Measurements from ENCODE around the gene PLCD3. TPM values are rescaled to one million over a fixed set of nuclear protein-coding genes. Genes with fewer than 3 reads are reported as not detected.

PLCD3 gene
- total RNA-seq, 1 donor = 8.1 TPM

GRCh38 chr17:45104907-45105624 is 27.2 kb downstream of the PLCD3 start:
- DNase-seq (ENCODE audit: low read depth in 2 of 3, low spot score in 2 of 3) = no peak

- no peak for DNase-seq (ENCODE audit: low read depth in 2 of 3, low spot score in 2 of 3)
These were observed 27.8 kb downstream of the PLCD3 start for GRCh38 chr17:45104497-45104896.

DNA sequence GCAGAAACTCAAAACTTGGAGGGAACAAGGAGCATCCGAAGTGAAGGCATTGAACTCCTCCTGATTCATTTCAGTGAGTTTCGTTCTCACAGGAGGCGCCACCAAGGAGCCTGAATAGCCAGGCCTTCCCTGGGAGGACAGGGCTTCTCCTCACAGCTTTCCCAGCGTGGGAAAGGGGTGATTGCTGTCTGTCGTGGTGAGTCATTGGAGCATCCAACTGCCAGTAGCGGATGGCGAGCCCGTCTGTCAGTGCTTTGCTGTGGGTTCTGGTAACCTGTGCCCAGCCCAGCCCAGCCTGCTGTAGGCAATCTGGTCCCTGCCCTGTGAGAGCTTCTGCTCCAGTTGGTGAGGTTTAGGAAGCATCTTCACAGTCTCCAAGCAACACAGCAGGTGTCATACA is 28.3 kb downstream of the PLCD3 start:
- DNase-seq (ENCODE audit: low read depth in 2 of 3, low spot score in 2 of 3) = no peak

DNA sequence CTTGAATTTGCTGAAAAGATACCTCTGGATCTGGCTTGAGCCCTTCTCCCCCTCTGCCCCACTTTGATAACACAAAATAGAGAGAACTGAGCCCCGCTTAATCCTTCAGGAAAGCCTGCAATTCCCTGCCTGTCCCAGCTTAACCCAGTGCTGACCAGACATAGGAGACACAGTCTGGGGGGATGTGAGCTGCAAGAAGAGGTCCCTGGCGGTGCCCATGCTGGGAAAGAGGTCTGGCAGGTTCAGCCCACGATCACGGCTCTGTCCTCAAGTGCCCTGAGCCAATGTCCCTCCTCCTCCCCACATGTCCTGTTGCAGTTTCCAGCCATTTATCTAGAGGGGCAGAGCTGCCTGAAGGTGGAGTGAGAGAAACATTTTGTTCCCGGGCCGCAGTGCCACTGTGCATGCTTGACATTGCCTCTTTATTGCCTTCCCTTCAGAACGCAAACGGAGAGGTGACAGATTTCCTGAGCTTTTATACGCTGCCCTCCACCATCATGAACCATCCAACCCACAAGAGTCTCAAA is 29.0 kb downstream of the PLCD3 start:
- DNase-seq (ENCODE audit: low read depth in 2 of 3, low spot score in 2 of 3) = no peak

DNA sequence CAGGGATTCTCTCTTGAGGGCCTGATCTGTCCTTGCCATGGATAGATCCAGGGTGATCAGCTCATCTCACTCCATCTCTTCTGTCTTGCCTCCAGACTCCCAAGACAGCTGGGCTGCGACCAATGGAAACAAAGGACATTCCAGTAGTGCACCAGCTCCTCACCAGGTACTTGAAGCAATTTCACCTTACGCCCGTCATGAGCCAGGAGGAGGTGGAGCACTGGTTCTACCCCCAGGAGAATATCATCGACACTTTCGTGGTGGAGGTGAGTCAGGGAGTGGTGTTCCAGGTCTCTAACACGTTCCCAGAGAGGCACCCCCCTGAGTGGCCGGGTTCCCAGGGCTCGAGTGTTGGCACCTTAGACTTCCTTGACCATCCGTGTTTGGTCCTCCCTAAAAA is 29.5 kb downstream of the PLCD3 start:
- DNase-seq (ENCODE audit: low read depth in 2 of 3, low spot score in 2 of 3) = no peak

DNA sequence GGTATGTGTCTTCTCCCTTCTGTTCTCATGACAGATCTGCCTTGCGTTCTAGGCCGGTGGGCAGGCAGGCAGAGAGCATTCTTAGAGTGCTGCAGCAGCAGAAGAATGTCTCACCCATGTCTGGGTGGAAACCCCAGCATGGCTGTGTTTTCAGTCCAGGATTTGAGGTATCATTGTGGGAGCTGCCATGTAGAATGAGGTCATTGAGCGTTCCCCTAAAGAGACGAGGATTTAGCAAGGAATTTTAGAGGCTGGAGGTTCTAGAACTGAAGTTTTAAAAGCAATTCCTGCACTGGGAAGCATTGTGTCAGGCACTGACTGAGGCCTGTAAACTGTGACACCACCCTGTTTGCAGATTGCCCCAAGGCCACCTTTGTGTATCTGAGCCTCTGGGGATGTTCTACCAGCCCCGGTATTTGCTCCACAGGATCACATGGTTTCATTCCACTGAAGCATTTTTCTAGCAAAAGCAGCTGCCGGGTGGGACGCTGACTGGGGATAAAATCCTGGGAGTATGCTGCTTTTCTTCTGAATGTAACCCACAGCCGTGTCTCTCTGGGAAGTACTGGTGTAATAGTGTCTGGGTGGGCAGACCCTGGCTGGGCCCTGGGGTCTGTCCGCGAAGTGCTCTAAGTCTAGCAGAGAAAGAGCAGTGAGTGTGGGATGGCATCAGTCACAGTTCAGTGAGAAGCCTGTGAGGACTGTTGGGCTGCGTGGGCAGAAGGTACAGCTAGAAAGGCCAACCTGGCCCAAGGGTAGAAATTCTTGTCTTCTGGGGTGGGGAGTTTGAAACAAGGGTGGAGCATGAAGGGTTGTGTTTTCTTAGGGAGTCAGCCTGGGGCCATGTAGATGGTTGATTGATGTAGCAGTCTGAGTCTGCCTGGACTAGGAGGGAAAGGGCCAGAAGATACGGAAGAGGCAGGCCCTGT is 30.2 kb downstream of the PLCD3 start:
- no peak for DNase-seq (ENCODE audit: low read depth in 2 of 3, low spot score in 2 of 3)

DNA sequence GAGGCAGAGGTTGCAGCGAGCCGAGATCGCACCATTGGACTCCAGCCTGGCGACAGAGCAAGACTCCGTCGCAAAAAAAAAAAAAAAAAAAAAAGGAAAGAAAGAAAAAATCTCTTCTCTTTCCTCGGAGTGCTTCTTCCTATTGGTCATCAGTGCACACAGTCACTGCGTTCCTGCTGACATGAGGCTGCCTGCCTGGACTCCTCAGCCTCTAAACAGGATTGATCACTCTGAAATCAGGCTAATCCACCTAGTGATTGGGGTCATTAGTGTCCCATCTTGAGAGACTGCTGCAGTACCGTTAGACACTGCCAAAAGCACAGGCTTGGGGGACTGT is 30.8 kb downstream of the PLCD3 start:
- DNase-seq (ENCODE audit: low read depth in 2 of 3, low spot score in 2 of 3) = no peak

DNA sequence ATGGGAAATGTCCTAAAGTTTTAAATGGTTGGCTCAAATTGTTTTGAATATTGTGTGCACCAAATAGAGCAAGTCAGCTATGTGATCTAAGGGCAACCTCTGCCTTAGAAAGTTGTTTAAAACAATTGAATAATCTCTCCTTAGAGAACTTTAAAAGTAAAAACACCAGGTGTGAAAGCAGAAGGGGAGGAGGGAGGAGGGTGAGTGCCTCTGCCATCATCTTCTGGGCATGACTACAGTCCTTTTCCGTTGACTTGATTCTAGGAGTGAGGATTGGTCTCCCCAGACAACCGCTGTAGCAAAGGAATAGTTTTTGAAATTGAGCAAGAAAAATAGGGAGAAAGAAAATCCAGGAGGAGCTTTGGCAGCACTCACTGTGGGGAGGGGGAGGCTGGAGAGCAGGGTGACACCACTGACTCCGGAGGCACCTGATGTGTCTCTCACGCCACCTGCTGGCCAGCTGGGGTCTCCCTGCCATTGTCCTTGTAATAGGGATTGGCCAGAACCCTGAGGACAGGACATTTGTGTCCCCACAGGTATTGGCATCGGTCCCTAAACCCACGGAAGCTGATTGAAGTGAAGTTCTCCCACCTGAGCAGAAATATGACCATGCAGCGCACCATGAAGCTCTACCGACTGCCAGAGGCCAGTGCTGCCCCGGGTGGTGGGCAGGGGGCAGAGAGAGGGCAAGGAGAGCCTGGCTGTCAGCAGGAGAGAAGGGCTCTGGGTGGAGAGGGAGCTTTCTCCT is 33.3 kb downstream of the PLCD3 start:
- DNase-seq (ENCODE audit: low read depth in 2 of 3, low spot score in 2 of 3) = peak; percentile 35 to 81 (median 71)

DNA sequence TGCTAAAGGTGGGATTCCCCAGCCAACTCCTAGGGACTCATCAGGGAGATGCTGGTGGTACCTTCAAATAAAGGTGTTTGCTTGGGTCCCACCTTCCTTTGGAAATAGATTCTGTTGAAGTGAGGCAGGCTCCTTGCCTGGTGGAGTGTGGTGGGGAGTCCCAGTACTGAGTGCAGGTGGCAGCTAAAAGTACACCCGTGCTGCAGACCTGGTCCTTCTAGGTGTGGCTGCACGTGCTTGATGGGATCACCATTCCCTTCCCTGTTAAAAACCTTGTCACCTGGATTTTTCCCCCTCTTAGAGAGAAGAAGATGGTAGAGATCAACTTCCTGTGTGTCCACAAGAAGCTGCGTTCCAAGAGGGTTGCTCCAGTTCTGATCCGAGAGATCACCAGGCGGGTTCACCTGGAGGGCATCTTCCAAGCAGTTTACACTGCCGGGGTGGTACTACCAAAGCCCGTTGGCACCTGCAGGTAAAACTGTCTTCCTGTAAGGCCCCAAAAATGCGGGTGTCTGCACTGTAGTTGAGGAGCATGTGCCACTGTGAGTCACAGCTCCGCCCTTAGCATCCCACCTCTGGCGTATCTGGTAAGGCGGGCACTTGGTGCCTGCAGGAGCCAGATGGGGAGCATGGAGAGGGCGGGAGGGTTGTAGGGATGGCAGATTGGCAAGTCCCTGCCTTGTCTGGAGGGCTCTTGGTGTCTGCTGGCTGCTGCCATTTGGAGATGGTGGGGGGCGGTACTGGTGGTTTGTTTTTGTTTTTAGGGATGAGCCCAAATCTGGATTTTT is 34.0 kb downstream of the PLCD3 start:
- DNase-seq (ENCODE audit: low read depth in 2 of 3, low spot score in 2 of 3) = no peak

DNA sequence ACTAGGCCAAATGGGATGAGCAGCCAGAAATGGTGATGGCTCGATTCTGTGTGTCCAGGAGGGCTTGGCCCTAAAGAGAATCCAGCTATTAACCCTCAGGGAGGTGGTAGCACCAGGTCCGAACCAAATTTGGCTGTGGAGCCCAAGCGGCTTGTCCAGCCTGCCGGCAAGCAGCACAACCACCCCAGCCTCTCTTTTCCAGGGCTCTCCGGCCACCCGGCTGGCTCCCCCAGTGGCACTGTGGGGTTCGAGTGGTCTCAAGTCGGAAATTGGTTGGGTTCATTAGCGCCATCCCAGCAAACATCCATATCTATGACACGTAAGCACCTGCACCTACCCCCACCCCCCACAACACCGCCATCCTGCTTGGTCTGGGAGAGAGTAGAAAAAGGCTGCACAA is 35.4 kb downstream of the PLCD3 start:
- no peak for DNase-seq (ENCODE audit: low read depth in 2 of 3, low spot score in 2 of 3)

GRCh38 chr17:45096141-45096540 is 36.2 kb downstream of the PLCD3 start:
- peak in 2 of 3 donors; percentile 36 to 49 for DNase-seq (ENCODE audit: low read depth in 2 of 3, low spot score in 2 of 3)

GRCh38 chr17:45093444-45094110 is 38.7 kb downstream of the PLCD3 start:
- no peak for DNase-seq (ENCODE audit: low read depth in 2 of 3, low spot score in 2 of 3)

GRCh38 chr17:45092911-45093430 is 39.3 kb downstream of the PLCD3 start:
- no peak for DNase-seq (ENCODE audit: low read depth in 2 of 3, low spot score in 2 of 3)

- no peak for DNase-seq (ENCODE audit: low read depth in 2 of 3, low spot score in 2 of 3)
These were observed 40.4 kb downstream of the PLCD3 start for GRCh38 chr17:45091778-45092425.

GRCh38 chr17:45090711-45091110 is 41.6 kb downstream of the PLCD3 start:
- no peak for DNase-seq (ENCODE audit: low read depth in 2 of 3, low spot score in 2 of 3)

DNA sequence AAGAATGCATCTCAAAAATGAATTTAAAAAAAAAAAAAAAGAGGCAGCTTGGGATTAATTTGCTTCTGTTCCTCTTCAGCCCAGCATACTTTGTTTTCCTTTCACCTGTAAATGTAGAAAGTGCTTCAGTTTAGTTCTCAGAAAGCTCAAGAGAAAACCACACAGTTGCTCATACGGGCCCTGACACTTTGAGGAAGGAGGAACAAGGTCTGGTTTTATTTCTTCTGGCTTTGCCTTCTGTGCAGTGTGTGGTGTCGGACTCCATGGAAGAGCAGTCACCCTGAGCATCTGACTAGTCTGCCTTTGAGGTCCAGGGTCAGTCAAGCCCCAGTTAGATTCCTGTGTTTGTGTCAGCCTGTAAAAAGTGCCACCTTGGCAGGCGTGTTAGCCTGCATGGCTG is 43.6 kb downstream of the PLCD3 start:
- no peak for DNase-seq (ENCODE audit: low read depth in 2 of 3, low spot score in 2 of 3)

- no peak for DNase-seq (ENCODE audit: low read depth in 2 of 3, low spot score in 2 of 3)
These were observed 44.3 kb downstream of the PLCD3 start for GRCh38 chr17:45087978-45088377.

DNA sequence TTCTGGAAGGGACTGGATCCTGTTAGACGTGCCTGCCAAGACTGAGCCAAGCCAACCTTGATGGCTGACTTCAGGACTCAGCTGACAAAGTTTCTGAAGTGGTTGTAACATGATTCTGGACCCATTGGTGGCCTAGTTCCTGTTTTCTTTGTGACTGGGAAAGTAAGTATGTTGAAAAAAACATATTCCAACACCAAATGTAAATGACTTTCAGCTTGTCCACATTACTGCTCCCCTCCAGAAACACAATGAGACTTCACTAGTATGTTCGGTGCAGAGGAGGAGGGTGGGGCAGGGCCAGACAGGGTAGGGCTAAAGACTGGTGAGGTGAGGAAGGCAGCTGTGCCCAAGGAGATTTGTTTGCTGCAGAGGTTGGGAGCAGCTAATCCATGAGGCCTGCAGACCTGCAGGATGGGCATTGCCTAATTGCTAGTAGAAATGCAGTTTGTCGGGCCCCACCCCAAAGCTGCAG is 44.8 kb downstream of the PLCD3 start:
- no peak for DNase-seq (ENCODE audit: low read depth in 2 of 3, low spot score in 2 of 3)
